Activated CD4-positive, CD25-positive, alpha-beta regulatory T cell (primary cell): ENCODE data around the gene ASCC3.

ENCODE experiments used
- DNase-seq, 4 experiments: peaks; one replicate each; lab custom pipeline; 2025; lab: John Stamatoyannopoulos, UW

Gene ASCC3

DNA sequence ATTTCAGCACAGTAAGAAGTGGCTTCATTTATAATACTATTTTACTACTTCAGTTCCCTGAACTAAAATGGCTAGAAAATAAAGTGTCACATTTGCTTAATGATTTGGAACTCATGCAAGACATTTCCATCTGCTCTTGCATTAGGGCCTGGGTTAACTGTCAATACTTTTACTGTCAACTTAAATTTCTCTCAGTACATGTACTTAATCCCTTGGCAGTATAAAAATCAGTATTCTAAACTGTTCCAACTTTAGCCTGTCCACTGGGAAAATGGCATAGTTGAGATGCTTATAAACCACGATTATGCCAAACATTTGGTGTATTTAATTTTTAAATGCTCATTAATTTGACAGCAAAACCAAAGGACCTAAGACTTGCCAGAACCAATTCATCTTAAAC, 154.5 kb downstream of the ASCC3 start:
- no peak for DNase-seq

DNA sequence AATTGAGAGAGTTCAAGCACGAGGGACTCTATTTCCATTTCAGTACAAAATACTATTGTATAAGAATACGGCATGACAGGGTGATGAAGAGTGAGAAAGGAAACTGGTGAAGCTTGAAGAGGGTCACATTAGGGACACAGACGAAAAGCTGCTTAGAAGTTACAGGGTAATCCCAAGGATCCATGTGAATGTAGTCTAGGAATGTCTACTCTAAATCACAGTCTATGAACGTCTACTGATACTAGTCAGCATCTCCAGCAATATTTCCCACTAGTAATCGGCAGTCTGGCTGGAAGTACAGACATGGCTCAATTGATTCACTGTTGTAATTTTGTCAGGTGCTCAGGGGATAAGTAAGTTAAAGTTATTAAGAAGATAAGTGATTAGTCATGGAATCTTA, 156.4 kb downstream of the ASCC3 start:
- DNase-seq: no peak

DNA sequence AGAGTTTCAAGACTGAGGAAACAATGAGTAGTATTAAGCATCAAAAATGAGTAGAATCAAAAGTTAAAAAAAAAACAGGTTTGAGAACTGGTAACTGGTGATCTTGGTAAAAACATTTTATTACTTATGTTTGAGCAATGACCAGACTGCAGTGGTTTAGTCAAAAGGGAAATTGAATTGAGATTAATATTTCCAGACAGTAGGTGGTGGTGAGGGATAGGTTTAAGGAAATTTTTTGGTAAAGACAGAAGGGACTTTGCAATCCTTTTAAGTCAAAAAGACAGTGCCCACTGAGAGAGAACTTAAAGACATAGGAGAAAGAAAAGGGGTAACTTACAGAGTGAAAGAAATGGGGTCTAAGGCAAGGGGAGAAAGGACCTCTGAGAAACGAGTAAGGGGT, 156.9 kb downstream of the ASCC3 start:
- no peak for DNase-seq

DNA sequence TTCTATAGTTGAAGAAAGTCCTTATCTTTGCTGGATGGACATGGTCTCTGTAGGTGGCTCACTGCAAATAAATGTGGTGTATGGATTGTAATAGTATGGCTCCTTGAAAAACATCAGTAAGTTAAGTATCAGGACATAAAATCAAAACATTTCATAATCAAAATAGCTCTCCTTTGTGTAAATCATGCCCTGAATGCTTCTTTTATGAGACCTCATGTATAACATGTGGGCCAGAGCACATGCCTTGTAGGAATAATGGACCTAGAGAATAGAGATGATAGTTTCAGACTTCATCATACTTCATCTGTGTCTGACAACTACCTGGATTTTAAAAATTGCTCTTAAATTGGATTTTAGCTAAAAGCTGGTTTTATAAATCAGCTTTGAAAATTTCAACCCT, 159.9 kb downstream of the ASCC3 start:
- no peak for DNase-seq

DNA sequence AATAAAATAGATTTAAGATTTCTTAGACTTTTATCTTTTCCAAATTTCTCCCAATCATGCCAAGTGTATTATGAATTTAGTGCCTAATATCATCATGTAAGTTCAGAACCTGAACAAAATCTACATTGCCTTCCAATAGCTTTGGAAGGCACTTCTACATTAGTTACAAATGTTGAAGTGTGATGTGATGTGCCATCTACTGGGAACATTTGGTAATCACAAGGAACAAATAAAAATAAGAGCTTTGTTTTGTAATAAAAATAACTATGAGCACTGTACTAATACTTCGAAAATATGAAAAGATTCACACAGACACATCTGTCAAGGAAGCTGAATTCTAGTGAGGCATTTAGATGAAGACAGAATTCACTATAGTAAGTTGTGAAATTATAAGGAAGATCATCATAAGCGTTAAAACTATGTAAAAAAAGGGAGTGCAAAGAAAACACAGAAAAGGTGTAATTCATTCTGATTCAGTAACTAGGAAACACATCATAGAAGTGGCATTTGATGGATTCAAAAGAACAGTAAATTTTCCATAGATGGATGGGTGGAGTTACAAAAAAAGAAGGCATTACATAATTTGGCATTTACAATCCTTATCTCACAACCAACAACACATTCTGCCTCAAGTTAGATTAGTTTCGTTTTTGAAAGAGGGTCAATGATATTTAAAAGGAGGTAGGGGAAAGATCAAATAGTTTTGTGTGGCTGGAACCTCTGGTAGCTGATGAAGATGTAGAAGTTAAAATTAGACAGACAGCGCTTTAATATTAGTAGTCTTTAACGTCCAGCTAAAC, 161.0 kb downstream of the ASCC3 start:
- DNase-seq: no peak

DNA sequence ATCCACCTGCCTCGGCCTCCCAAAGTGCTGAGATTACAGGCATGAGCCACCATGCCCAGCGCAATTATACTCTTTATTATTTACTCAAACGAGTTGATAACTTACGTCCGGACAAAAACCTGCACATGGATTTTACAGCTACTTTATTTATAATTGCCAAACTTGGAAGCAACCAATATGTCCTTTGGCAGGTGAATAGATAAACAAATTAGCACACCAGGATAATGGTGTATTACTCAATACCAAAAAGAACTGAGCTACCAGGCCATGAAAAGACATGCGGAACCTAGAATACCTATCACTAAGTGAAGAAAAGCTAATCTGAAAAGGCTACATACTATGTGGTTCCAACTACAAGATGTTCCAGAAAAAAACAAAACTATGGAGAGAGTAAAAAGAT, 168.1 kb downstream of the ASCC3 start:
- DNase-seq: no peak

DNA sequence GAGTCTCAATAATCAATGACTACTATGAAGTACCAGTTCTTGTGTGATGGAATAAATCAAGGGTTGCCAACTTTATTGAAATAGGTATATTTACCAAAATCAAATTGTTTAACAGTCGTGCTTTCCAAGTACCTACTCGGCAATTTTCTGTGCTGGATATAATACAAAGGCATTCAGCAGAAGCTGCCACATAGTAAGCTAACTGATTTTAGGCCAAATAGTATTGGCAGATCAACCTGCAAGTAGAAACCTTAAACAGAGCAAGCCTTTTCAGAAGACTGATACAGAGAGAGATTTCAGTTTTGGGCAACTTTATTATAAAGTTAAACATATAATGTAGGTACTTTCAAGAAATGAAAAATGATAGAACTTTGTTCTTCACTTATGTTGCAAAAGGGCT, 174.6 kb downstream of the ASCC3 start:
- no peak for DNase-seq

DNA sequence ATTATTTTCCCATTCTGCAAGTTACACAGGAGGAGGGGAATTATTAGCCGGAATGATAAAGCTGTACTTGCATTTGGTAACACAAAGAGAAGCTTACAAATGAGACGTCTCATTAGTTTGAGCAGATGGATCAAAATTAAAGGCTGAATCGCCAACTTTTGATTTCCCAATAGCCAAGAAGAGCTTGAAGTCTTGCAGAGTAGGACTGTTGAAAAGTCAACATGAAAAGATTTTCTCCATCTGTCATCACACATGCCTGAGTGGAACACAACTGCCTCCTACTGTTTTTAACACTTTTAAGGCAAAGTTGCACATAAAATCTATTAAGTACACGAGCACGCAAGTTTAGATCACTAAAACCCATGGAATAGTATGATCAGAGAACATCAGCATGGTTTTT, 176.2 kb downstream of the ASCC3 start:
- no peak for DNase-seq

DNA sequence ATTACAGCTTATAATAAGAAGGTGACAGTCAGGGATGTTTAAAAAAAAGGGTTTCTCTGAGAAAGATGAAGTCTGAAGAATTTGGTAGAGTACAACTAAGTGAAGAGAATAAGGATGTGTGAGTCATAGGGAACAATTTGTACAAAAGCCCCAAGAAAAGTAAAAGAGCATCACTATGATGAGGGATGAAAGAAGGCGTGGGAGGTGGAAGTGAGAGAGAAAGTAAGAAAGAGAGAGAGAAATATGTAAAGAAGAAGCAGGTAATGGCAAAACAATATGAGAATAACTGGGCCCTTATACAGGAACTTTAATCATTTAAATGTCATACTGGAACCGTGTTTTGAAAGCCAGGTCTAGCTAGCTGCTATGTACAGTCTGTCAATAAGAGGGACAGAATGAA, 179.4 kb downstream of the ASCC3 start:
- DNase-seq: no peak

DNA sequence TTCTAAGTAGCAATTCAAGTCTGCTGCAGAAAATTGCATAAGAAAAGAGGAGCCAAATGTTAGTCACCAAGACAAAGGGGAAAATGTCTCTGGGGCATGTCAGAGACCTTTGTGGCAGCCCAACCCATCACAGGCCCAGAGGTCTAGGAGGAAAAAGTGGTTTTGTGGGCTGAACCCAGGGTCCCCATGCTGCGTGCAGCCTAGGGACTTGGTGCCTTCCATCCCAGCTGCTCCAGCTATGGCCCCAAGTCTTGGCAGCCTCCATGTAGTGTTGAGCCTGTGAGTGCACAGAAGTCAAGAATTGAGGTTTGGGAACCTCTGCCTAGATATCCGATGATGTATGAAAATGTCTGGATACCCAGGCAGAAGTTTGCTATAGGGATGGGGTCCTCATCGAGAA, 181.1 kb downstream of the ASCC3 start:
- DNase-seq: no peak

DNA sequence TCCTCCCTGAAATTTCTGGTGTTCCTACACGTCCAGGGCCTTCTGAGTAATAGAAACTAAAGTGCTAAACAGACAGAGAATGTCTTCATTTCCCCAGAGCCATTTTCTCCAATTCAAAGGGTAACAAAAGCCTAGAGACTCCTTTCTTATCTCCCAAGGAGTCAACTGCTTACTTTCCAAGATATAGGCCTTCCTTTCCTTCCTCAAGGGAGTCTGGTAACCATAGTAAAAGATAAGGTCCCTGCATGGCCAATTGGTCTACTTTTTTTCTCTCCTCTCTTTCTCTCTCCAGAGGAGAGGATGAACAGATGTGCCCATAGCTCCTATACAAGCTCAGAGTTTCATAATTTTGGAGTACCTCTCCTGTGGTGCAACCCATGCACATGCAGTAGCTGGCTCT, 185.7 kb downstream of the ASCC3 start:
- no peak for DNase-seq

DNA sequence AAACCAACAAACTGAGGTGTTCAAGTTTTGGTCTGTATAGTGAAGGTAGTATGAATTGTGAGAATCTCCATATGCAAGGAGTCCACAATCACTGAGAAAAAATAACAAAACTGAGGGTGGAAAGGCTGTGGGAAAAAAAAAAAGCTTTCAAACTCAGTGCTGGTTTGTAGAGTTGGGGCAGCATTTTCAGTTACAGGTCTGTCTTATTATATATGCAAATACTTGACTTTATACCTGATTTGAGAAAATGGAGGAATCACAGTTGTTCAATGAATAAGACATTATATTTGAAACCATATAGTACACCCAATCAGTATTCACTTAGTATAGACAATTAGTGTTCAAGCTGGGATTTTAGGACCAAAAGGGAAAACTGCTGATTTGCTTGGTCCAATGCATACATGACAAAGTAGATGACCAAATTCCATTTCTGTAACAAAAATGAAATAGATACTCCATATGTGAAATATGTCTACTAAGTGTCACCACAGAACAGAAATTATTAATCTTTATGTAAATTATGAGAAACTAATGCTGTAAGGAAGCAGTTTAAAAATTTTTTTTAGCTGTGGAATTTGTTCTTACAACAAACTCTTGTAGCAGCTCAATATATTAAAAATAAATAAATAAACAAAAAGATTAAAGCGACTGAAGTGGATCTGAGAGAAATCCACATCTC, 187.7 kb downstream of the ASCC3 start:
- no peak for DNase-seq

DNA sequence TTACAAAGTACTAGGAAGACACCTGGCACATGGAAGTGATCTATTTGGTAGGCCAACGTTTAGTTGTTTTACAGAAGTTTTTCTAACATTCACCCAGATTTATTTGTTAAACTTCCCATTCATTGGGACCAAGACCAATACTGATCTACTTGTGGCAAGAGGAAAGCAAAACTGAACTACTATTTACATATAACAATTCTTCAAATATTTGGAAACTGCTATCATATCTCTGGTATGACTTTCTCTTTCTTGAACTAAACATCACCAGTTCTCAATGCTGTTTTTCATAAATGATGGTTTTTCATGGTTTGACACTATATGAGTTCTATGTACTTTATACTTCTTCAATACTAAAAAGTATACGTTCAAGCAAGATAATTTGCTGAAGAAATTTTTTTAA, 189.2 kb downstream of the ASCC3 start:
- no peak for DNase-seq

DNA sequence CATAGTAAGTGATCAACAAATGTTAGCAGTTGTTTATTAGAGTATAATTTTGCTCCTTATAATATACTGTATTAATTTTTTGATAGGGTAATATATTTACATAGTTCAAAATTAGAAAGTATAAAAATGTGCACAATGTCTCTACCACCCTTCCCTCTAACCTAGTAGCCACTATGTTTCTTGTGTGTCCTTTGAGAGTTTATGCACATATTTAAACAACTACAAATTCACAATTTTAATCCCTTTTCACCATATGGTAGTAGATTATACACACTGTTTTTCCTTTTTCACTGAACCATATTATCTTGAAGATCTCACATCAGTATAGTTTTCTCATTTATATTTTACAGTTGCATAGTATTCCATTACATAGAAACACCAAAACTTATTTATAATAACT, 194.9 kb downstream of the ASCC3 start:
- no peak for DNase-seq

DNA sequence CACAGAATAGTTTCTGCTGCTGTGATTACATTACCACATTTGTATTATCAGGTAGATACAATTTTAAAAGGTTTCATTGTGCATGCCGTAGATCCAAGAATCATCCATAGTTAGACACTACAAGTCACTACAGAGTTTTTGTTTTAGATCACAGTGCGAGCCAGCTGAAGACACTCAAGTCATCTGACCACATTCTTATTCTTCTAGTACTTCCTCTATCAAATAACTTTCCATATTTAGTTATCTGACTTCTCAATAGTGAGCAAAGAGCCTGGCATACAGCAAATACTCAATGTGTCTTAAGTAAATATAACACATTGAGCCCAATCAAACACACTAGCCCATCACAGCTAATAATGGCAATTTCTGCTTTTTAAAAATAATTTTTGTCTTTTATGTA, 195.4 kb downstream of the ASCC3 start:
- no peak for DNase-seq

DNA sequence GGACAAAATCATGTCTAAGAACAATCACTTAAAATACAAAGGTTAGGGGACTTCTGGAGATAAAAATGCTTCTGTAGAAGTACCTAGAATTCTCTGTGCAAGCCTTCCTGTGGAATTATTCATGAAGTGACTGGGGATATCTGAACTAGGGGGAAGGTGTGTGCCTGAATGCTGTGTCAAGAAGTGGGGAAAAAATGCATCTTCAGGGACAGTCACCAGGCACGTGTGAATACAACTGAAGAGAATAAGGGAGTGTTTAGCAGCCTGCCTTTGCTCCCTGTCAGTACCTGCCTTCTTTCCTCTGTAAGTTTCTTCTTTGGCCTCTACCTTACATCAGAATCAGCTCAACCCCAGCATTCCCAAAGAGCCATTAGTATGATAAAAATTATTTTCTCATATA, 201.0 kb downstream of the ASCC3 start:
- no peak for DNase-seq

DNA sequence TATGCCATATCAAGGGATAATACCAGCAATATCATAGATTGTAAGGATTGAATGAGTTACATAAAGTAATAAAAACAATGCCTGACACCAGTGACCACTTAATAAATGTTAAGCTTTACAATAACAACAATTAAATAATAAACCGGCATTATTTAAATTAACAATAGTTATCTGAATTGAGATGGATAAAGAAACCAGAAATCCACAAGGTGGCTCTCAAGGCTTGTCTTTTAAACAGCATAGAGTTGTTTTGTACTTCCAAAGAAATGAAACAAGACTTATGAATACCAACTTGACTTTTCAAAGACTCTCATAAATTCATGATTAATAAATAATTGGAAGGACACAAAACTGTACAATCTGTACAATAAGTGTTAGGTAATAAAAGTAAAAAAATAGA, 203.1 kb downstream of the ASCC3 start:
- DNase-seq: no peak

DNA sequence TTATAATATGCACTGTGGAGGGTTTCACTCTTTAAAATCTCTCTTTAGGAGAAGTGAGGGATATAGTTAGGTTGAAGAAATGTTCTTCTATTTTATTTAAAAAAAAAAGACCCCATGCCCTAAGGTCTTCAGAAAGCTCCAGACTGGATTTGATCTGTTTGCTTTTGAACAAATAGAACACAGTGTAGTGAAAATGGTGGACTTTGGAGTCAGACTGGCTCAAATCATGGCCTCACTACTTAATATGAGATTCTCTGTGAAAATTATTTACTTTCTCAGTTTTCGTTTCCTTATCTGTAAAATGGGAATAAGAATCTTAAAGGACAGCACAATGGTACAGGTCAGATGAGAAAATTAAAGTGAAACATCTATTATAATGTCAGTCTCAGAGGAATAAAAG, 203.9 kb downstream of the ASCC3 start:
- DNase-seq: no peak

DNA sequence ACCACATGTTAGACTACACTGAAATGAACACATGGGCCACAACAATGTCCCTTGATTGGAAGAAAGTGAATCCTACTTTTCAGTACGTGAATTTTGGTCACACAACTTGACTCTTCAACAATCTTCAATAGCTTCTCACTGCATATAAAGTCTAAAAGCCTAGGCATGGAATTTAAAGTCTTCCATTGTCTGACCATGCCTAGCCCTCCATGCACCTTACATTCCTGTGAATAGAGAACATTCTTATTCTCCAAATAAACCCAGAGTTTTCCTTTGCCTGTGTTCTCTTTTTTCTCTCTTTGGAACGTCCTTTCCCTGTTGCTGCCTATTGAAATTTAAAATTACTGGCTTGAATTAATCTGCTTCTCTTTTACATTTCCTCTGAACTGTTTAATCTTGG, 207.5 kb downstream of the ASCC3 start:
- DNase-seq: no peak

DNA sequence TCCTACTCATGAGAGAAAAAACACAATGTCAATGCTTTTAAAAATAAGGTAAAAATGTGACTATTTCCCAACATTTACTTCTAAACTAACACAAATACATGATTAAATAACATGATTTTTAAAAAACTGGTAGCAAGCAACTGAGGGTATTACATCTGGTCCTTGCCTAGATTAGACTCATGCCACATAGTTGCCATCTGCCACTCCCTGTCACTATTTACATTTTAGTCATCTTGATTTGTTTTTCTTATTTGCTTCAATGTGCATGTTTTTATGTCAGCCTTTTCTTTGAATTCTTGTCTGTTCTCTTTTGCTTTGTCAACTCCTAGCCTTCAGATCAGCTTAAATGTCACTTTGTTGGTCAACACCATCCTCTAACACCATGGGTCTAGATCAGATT, 209.4 kb downstream of the ASCC3 start:
- DNase-seq: no peak

DNA sequence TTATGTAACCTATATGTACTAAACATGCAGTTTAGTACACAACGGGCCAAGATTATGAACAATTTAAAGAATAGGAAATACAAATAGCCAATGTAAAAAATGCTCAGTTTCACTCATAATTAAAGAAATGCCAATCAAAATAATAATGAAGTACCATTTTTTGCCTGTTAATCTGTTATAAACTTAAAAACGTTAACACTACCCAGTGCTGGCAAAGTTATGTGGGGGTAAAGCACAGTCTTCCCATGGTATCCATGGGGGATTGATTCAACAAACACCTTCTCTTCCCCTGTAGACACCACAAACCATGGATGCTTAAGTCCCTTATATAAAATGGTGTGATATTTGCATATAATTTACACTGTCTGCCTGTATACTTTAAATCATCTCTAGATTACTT, 211.1 kb downstream of the ASCC3 start:
- DNase-seq: no peak

DNA sequence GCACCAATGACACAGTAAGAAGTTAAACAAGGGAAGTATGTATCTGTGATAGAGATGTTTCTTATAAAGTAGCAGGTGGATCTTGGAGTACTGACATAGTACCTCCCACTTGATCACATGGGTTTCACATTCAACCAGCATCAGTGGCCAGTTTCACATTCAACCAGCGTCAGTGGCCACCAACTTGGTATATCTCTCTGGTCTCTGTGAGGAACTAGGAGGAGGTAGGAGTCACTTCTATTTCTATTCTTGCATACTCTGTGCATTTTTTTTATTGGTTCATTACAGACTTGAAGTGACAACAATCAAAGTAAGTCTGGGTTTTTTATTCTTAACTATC, 216.1 kb downstream of the ASCC3 start:
- DNase-seq: no peak

DNA sequence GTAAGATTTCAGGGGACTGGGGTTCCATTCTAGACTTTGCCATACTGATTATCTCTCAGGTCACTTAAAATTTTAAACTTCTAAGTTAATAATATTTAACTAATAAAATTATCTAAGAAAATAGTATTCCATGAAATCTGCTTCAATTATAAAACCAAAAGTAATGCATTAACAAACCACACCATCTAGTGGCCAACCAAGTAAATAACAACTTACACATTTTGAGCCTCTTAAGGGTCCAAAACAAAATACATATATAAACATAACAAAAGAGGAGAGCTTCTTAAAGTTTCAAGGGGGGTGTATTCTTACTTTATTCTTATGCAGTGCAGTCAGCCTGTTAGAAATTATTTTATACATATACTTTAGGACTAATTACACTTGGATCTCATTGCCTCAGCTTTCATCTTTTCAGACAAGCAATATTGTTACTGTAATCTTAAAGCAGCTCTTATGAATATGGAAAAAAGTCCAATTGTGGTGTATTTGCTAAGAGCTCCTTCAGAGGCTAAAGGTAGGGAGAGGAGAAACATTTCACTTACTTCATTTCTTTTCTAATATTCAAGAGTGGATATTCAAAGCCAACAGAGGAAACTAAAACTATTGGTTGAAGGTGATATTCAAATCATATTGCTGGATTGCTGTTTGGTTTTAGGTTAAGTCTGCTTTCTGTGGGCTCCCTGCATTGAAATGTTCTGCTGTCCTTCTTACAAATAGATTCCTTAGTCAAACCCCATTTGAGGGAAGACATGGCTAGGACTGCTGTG, 216.7 kb downstream of the ASCC3 start:
- DNase-seq: no peak
